Choroid plexus epithelial cell (primary cell): ENCODE data around the gene SPSB2.
"Not testable (repeated sequence)": the region's sequence is repeated elsewhere in the genome, so short reads cannot be mapped to it uniquely, and the experiment has no call there.

Experiments
- DNase-seq: peaks from one replicate; pipeline ENCODE4 v3.0.0-alpha.2; 2010; ENCODE audit warnings: low read depth
- H3K4me3 ChIP-seq: 2 replicates; pipeline ENCODE4 v1.5.1; 2011; ENCODE audit warnings: low read depth, mild to moderate bottlenecking, control low read depth, low read length, moderate library complexity
- TF ChIP-seq, protein P1 (sequence below): conservative IDR thresholded peaks from 2 replicates; pipeline ENCODE4 v1.5.1; 2011; ENCODE audit warnings: low read depth, mild to moderate bottlenecking, control low read depth, inconsistent platforms, low read length, moderate library complexity

The SPSB2 gene

GRCh38 chr12:6915789-6916285 is 42.7 kb upstream of the SPSB2 start:
- DNase-seq: no peak
- no peak overlapping the region for H3K4me3 ChIP-seq
- TF ChIP-seq, protein P1, sequence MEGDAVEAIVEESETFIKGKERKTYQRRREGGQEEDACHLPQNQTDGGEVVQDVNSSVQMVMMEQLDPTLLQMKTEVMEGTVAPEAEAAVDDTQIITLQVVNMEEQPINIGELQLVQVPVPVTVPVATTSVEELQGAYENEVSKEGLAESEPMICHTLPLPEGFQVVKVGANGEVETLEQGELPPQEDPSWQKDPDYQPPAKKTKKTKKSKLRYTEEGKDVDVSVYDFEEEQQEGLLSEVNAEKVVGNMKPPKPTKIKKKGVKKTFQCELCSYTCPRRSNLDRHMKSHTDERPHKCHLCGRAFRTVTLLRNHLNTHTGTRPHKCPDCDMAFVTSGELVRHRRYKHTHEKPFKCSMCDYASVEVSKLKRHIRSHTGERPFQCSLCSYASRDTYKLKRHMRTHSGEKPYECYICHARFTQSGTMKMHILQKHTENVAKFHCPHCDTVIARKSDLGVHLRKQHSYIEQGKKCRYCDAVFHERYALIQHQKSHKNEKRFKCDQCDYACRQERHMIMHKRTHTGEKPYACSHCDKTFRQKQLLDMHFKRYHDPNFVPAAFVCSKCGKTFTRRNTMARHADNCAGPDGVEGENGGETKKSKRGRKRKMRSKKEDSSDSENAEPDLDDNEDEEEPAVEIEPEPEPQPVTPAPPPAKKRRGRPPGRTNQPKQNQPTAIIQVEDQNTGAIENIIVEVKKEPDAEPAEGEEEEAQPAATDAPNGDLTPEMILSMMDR: no peak

DNA sequence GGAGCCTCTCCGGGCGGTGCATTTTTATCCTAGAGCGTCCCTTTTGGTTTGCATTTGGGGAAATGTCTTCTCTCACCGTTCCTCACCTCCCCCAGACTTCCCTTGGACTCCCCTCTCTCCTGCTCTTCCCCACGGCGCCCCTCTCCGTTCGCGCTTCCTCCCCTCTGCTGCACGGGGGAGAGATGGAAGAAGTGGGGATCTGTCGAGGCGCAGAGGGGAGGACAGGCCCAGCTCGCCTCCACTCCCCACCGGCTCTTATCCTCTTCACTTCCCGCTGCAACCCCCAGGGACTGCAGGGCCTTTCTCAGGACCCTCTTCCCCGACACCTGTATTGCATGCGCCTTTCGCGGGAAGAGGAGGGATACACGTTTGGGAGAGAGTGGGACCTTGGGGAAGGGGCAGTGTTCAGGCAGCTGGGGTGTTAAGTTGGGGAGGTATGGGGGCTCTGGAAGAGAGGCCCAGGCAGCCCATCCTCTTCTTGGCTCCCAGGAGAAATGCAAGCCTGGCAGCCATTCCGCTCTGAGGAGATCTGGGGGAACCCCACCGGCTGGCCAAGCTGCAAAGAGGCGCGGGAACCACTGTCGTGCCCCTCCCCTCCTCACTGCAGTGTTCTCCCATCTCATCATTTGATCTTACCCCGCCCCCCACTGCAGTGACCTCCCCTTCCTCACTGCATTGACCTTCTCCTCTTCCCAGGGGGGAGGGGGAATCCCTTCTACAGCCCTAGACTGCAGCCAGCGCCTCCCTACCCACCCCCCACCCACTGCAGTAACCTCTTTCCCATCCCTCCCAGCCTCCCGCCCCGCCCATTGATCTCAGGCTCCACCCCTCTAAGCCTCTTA is 42.1 kb upstream of the SPSB2 start:
- DNase-seq: no peak
- H3K4me3 ChIP-seq: peak overlapping the region; percentile 69
- TF ChIP-seq, protein P1: no peak

DNA sequence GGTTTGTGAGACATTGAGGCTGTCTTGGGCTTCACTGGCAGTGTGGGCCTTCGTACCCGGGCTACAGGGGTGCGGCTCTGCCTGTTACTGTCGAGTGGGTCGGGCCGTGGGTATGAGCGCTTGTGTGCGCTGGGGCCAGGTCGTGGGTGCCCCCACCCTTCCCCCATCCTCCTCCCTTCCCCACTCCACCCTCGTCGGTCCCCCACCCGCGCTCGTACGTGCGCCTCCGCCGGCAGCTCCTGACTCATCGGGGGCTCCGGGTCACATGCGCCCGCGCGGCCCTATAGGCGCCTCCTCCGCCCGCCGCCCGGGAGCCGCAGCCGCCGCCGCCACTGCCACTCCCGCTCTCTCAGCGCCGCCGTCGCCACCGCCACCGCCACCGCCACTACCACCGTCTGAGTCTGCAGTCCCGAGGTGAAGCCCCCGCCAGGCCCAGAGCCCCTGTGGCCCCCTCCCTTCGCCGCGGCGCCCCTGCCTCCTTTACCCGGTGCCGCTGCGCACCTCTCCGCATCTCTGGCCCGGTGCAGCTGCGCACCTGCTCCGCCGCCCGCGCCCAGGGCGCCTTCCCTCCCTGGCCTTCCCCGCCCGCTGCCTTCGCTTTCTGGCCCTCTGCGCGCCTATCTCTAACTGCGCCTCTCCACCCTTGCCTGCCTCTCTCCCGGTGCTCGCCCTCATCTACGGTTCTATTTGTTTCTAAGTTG is 41.3 kb upstream of the SPSB2 start, which contains the start of gene ENO2:
TSS of gene ENO2 (plus strand) at position 335 of the 701 bp plus-strand sequence. CDS start 1,253 bp downstream, outside the sequence.
- TF ChIP-seq, protein P1: no peak
- DNase-seq: peak; percentile 55
- H3K4me3 ChIP-seq: peak within 1 kb of the TSS; percentile 69

DNA sequence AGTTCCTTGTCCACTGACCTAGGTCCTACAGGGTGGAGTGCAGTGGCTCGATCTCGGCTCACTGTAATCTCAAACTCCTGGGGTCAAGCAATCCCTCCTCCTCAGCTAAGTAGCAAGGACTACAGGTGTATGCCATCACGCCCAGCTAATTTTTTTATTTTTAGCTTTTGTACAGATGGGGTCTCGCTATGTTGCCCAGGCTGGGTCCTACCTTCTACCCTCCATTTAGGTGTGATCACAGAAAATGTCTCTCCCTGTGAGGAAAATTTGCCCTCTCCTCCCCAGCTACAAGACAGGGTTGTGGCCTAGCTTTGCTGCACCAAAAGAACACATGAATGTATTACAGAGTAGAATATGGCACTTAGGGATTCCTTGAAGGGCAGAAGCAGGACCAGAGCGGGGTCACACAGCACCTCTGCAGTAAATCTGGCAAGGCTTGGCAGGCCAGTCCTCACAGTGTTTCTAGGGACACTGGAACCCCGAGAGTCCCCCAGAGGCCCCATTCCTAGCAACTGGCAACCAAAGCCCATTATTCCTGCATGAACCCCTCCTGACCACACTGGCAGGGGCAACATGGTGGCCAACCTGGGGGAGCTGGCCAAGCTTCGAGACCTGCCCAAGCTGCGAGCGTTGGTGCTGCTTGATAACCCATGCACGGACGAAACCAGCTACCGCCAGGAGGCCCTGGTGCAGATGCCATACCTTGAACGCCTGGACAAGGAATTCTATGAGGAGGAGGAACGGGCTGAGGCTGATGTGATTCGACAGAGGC is 39.2 kb upstream of the SPSB2 start:
- TF ChIP-seq, protein P1: no peak
- H3K4me3 ChIP-seq: no peak overlapping the region
- no peak for DNase-seq

DNA sequence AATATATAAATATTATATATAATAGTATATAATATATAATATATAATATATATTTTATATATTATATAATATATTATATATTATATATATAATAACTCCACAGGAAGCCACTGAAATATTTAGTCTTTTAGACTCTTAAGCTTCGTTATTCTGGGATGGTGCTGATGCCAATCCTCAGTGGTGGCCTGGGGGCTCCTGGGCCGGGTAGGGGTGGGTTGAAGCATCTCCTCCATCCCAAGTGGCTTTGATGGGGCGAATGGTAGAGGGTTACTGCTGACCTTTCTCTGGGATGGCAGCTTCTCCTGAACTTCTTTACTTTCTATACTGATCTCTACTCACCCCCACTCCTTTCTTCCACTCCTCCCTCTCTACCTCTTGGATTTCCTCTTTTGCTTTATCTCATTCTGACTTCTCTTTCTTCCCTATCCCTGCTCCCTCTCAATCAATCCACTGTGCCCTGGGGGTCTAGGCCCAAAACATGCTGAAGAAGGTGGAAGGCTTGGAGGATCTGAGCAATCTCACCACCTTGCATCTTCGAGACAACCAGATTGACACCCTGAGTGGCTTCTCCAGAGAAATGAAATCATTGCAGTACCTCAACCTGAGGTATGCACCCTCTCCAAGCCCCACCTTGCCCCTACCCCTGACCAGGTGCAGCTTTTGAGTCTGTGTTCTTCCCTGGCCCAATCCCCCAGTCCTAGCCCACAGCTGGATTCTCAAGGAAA is 36.5 kb upstream of the SPSB2 start:
- no peak for DNase-seq
- H3K4me3 ChIP-seq: no peak overlapping the region
- TF ChIP-seq, protein P1: no peak

DNA sequence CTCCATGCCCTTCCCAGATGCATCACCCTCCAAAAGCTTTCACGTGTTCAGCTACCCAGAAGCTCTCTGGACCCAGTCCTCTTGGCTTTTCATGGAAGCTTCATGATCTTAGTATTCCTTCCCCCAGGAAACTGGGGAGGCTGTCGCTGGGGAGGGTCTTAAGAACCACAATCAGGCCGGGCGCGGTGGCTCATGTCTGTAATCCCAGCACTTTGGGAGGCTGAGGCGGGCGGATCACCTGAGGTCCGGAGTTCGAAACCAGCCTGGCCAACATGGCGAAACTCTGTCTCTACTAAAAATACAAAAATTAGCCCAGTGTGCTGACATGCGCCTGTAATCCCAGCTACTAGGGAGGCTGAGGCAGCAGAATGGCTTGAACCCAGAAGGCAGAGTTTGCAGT is 35.0 kb upstream of the SPSB2 start:
- DNase-seq, H3K4me3 ChIP-seq: not testable (repeated sequence)
